K562 (cell line): Measurements from ENCODE around the gene CD109.

Source experiments
- BCOR ChIP-seq: fragments of 450-650 bp; IDR thresholded peaks from 2 replicates; pipeline ENCODE4 v1.6.1; 2016
- MAFK ChIP-seq: IDR thresholded peaks from 2 replicates; pipeline ENCODE4 v1.6.1; 2011; ENCODE audit warnings: low read length, improper control_type of control experiment

GRCh38 chr6:73867411-73867810 is 171.4 kb downstream of the CD109 start:
- TF ChIP-seq MAFK (no peak), BCOR (no peak)
